Upper lobe of left lung (tissue), 6 donors: ENCODE data around the gene ZBTB40. TPM values are rescaled to one million over a fixed set of nuclear protein-coding genes. Genes with fewer than 3 reads are reported as not detected.

Source experiments
- ATAC-seq, 2 donors: fragments of 200-7000 bp; cut with Tn5 transposase; one replicate each; pipeline ENCODE4 v1.9.1; 2022; ENCODE audit warnings: mild to moderate bottlenecking in 2 of 2, moderate library complexity in 2 of 2; ENCODE audit not compliant: low FRiP score in 2 of 2
- DNase-seq, 2 donors: peaks; one replicate each; pipeline ENCODE4 v3.0.0-alpha.2; 2019 to 2020
- H3K27ac ChIP-seq, 4 donors: fragments of 200-600 bp; sonication (generic); one replicate each; pipeline ENCODE4 v1.5.1; 2016 to 2019
- H3K27me3 ChIP-seq, 4 donors: fragments of 200-600 bp; sonication (generic); one replicate each; pipeline ENCODE4 v1.5.1; 2017 to 2019
- H3K36me3 ChIP-seq, 4 donors: fragments of 200-600 bp; sonication (generic); one replicate each; pipeline ENCODE4 v1.5.1; 2016 to 2019
- H3K4me1 ChIP-seq, 4 donors: fragments of 200-600 bp; sonication (generic); one replicate each; pipeline ENCODE4 v1.5.1; 2018 to 2019
- H3K4me3 ChIP-seq, 4 donors: fragments of 200-600 bp; sonication (generic); one replicate each; pipeline ENCODE4 v1.5.1; 2017 to 2019; ENCODE audit warnings: mild to moderate bottlenecking in 2 of 4, moderate library complexity in 1 of 4
- H3K9me3 ChIP-seq, 4 donors: fragments of 200-600 bp; sonication (generic); one replicate each; pipeline ENCODE4 v1.5.1; 2018 to 2019
- CTCF ChIP-seq, 6 experiments: fragments of 450-650 bp in 4 of 6; fragments of 200-600 bp in 2 of 6; sonication (generic) in 2 of 6; IDR thresholded peaks; one replicate each; pipeline ENCODE4 v1.5.1; 2016 to 2019; ENCODE audit warnings: antibody characterized with exemption in 6 of 6
- EP300 ChIP-seq, 4 donors: sonication (generic); formaldehyde crosslinking; IDR thresholded peaks; one replicate each; pipeline ENCODE4 v1.5.1; 2017; ENCODE audit warnings: antibody characterized with exemption in 4 of 4, control low read depth in 2 of 4
- POLR2A ChIP-seq, 4 donors: fragments of 450-650 bp; IDR thresholded peaks; one replicate each; pipeline ENCODE4 v1.5.1; 2016 to 2017; ENCODE audit warnings: antibody characterized with exemption in 4 of 4, mild to moderate bottlenecking in 2 of 4
- POLR2AphosphoS5 ChIP-seq, 2 donors: sonication (generic); formaldehyde crosslinking; IDR thresholded peaks; one replicate each; pipeline ENCODE4 v1.5.1; 2017; ENCODE audit warnings: antibody characterized with exemption in 2 of 2
- WGBS, 2 donors: methylation state at CpG; one replicate each; pipeline ENCODE4 v1.1.5; 2017 to 2018; 5-methylcytosine and 5-hydroxymethylcytosine counted together
- total RNA-seq, 6 donors: library from RNA; depleted of rRNA in 4 of 6; stranded (reverse); fragments of >200 nt in 4 of 6; gene quantifications; one replicate each; pipeline versions ENCODE4 v1.1.0 to v1.2.1, GENCODE V29; 2016 to 2021
- donor health status: DM: no; HTN: no; CAD: no; lungs with moderate emphysema.
- donor health status: DM: no; HTN: yes; CAD: no; lungs with severe emphysema.

The ZBTB40 gene
- total RNA-seq, 6 donors from 2014 or later = 18.1 to 62.9 (median 24.1) TPM

- no peak for ATAC-seq
- no peak overlapping the region for H3K27ac ChIP-seq
- H3K36me3 ChIP-seq = peaks cover 38 to 100% (median 81%) of the 10 kb centered on the region in 4 donors
These were observed 61.2 kb downstream of the ZBTB40 start for GRCh38 chr1:22512873-22513272.

GRCh38 chr1:22516906-22517571, 65.4 kb downstream of the ZBTB40 start:
- H3K36me3 ChIP-seq = peaks cover 44 to 100% (median 91%) of the 10 kb centered on the region in 4 donors
- TF ChIP-seq EP300 (IDR thresholded peaks at IDR 0.05) (no peak), POLR2AphosphoS5 (IDR thresholded peaks at IDR 0.05) (no peak), CTCF (IDR thresholded peaks at IDR 0.05) (no peak), POLR2A (IDR thresholded peaks at IDR 0.05) (no peak)
- no peaks in the 10 kb centered on the region for H3K27me3 ChIP-seq
- DNase-seq (no peak), ATAC-seq (no peak)
- no peaks in the 10 kb centered on the region for H3K9me3 ChIP-seq
- 94% methylated on average over 16 of the region's 16 CpGs for WGBS, 2 donors
- no peak overlapping the region for H3K4me3 ChIP-seq
- no peak overlapping the region for H3K27ac ChIP-seq
- H3K4me1 ChIP-seq = no peaks in the 10 kb centered on the region

More at GRCh38 chr1:22512873-22513272, 61.2 kb downstream of the ZBTB40 start:
- no peak for DNase-seq
- 94 to 100% methylated on average over 7 of the region's 9 CpGs for WGBS, 2 donors
- Histone ChIP-seq H3K9me3 (no peaks in the 10 kb centered on the region), H3K4me1 (peaks cover 0 to 9% (median 6%) of the 10 kb centered on the region in 4 donors), H3K27me3 (no peaks in the 10 kb centered on the region), H3K4me3 (no peak overlapping the region)
- TF ChIP-seq CTCF (IDR thresholded peaks at IDR 0.05) = no peak
- TF ChIP-seq EP300 (IDR thresholded peaks at IDR 0.05) = no peak
- no peak for TF ChIP-seq POLR2A (IDR thresholded peaks at IDR 0.05)
- TF ChIP-seq POLR2AphosphoS5 (IDR thresholded peaks at IDR 0.05) = no peak

GRCh38 chr1:22517956-22518355, 66.3 kb downstream of the ZBTB40 start:
- 55 to 75% methylated on average over 7 of the region's 7 CpGs for WGBS, 2 donors
- TF ChIP-seq POLR2A (IDR thresholded peaks at IDR 0.05) (no peak), CTCF (IDR thresholded peaks at IDR 0.05) (no peak), POLR2AphosphoS5 (IDR thresholded peaks at IDR 0.05) (no peak), EP300 (IDR thresholded peaks at IDR 0.05) (no peak)
- DNase-seq (no peak), ATAC-seq (no peak)
- Histone ChIP-seq H3K27me3 (no peaks in the 10 kb centered on the region), H3K4me3 (no peak overlapping the region), H3K36me3 (peaks cover 36 to 97% (median 87%) of the 10 kb centered on the region in 4 donors), H3K9me3 (no peaks in the 10 kb centered on the region), H3K27ac (no peak overlapping the region), H3K4me1 (no peaks in the 10 kb centered on the region)

- no peaks in the 10 kb centered on the region for H3K4me1 ChIP-seq
- TF ChIP-seq EP300 (IDR thresholded peaks at IDR 0.05) (no peak), POLR2AphosphoS5 (IDR thresholded peaks at IDR 0.05) (no peak), POLR2A (IDR thresholded peaks at IDR 0.05) (no peak), CTCF (IDR thresholded peaks at IDR 0.05) (no peak)
- H3K4me3 ChIP-seq = no peak overlapping the region
- no peaks in the 10 kb centered on the region for H3K9me3 ChIP-seq
- DNase-seq = no peak
- no peak for ATAC-seq
- WGBS, 2 donors = 63 to 64% methylated on average over 3 of the region's 3 CpGs
- peaks cover 34 to 97% (median 86%) of the 10 kb centered on the region in 4 donors for H3K36me3 ChIP-seq
- no peak overlapping the region for H3K27ac ChIP-seq
- no peaks in the 10 kb centered on the region for H3K27me3 ChIP-seq
These were observed 66.7 kb downstream of the ZBTB40 start for GRCh38 chr1:22518379-22518778.

- Histone ChIP-seq H3K27me3 (no peaks in the 10 kb centered on the region), H3K27ac (no peak overlapping the region), H3K9me3 (no peaks in the 10 kb centered on the region), H3K4me3 (no peak overlapping the region), H3K4me1 (no peaks in the 10 kb centered on the region), H3K36me3 (peaks cover 28 to 97% (median 88%) of the 10 kb centered on the region in 4 donors)
- no peak for DNase-seq
- no peak for TF ChIP-seq POLR2A (IDR thresholded peaks at IDR 0.05)
- TF ChIP-seq POLR2AphosphoS5 (IDR thresholded peaks at IDR 0.05) = no peak
- TF ChIP-seq EP300 (IDR thresholded peaks at IDR 0.05) = no peak
- no peak for TF ChIP-seq CTCF (IDR thresholded peaks at IDR 0.05)
- ATAC-seq = no peak
- 98% methylated on average over 7 to 9 of the region's 9 CpGs for WGBS, 2 donors
These were observed 69.2 kb downstream of the ZBTB40 start for GRCh38 chr1:22520871-22521270.
